GM18951 (cell line): ENCODE data around the gene SAP30BP.

Experiments used
- POLR2A ChIP-seq: IDR thresholded peaks from 4 replicates; pipeline ENCODE4 v1.6.1; 2011; ENCODE audit warnings: mild to moderate bottlenecking; ENCODE audit not compliant: insufficient read length, insufficient read depth; ENCODE audit errors: extremely low read depth
- in situ Hi-C: fragments of 300-500 bp; cut with MboI; formaldehyde crosslinking; loops from one replicate; pipeline ENCODE4 v1.12.0; 2022; ENCODE audit warnings: low sequenced_read_pairs, mixed read lengths, inconsistent platforms; ENCODE audit not compliant: unreplicated experiment

Gene SAP30BP

DNA sequence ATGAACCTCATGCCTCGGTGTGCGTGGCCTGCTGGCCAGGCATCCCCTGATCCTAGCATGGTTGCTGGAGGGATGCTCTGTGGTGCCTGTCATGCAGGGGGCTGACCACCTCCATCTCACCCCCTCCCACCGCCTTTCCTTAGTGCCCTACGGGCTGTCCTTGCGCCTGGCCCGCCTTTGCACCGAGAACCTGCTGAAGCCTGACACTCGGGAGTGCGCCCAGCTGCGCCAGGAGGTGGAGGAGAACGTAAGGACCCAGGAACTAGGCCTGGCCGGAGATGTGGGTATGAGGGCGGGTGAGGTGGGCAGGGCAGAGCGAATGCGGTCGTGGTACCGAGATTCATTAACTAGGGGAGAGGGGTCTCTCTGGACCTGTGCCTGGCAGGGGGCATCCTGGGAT is 73.1 kb downstream of the SAP30BP start:
- TF ChIP-seq POLR2A: no peak
- in situ Hi-C loops: loop anchor here (10.0 kb wide), 2 partner anchors 55 to 125 kb away; no protein-coding TSS in a partner anchor

DNA sequence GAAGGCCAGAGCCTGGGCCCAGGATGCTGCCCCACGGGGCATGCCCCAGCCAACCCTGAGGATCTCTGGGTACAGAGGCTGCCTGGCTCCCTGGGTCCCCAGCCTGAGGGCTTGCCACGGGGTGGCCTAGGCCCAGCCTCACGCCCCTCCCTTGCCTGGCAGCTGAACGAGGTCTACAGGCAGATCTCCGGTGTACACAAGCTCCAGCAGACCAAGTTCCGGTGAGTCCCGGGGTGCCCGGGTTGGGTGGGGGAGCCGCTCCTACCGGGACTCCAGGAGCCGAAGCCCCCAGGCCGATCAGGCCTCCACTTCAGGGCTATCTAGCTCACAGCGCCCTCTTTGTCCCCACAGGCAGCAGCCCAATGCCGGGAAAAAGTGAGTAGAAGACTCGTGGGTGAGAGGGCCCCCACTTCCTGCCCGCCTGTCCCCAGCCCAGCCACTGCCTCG is 73.5 kb downstream of the SAP30BP start:
- TF ChIP-seq POLR2A: no peak
- in situ Hi-C loops: loop anchor here (10.0 kb wide), 2 partner anchors 56 to 126 kb away; no protein-coding TSS in a partner anchor

DNA sequence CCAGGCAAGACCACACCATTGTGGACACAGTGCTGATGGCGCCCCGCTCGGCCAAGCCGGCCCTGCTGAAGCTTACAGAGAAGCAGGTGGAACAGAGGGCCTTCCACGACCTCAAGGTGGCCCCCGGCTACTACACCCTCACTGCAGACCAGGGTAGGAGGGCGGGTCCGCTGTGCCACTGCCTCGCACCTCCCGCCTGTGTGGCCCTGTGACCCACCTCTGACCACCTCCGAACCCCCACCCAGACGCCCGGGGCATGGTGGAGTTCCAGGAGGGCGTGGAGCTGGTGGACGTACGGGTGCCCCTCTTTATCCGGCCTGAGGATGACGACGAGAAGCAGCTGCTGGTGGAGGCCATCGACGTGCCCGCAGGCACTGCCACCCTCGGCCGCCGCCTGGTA is 75.2 kb downstream of the SAP30BP start:
- in situ Hi-C loops: loop anchor here (10.0 kb wide), 2 partner anchors 58 to 128 kb away; no protein-coding TSS in a partner anchor
- TF ChIP-seq POLR2A: no peak

DNA sequence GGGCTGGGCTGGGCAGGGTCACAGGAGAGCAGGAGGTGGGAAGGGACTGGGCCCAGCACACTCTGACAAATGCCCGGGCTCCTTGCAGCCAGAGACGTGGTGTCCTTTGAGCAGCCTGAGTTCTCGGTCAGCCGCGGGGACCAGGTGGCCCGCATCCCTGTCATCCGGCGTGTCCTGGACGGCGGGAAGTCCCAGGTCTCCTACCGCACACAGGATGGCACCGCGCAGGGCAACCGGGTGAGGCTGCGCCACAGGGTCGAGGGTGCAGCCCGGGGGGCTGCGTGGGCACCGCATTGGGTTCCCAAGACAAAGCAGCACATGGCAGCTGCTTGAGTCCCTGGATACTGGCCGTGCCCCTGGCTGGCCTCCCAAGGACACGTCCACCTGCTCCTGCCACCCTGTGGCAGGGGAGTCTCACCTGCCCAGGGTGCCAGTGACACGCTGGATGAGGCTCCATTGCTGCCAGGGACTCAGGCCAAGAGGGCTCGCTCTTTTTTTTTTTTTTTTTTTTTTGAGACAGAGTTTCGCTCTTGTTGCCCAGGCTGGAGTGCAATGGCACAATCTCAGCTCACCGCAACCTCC is 76.6 kb downstream of the SAP30BP start:
- in situ Hi-C loops: loop anchor here (10.0 kb wide), 2 partner anchors 59 to 129 kb away; no protein-coding TSS in a partner anchor
- TF ChIP-seq POLR2A: no peak

DNA sequence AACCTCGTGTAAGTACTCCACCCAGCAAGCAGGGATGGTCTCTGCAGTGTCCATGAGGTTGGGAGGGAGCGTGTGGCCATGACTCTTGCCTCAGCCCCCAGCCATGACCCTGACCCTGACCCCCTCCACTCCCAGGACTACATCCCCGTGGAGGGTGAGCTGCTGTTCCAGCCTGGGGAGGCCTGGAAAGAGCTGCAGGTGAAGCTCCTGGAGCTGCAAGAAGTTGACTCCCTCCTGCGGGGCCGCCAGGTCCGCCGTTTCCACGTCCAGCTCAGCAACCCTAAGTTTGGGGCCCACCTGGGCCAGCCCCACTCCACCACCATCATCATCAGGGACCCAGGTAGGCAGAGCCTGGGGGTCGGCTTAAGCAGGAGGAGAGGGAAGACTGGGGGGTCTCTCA is 81.6 kb downstream of the SAP30BP start:
- no peak for TF ChIP-seq POLR2A
- in situ Hi-C loops: loop anchor here (10.0 kb wide), 2 partner anchors 64 to 134 kb away; no protein-coding TSS in a partner anchor

DNA sequence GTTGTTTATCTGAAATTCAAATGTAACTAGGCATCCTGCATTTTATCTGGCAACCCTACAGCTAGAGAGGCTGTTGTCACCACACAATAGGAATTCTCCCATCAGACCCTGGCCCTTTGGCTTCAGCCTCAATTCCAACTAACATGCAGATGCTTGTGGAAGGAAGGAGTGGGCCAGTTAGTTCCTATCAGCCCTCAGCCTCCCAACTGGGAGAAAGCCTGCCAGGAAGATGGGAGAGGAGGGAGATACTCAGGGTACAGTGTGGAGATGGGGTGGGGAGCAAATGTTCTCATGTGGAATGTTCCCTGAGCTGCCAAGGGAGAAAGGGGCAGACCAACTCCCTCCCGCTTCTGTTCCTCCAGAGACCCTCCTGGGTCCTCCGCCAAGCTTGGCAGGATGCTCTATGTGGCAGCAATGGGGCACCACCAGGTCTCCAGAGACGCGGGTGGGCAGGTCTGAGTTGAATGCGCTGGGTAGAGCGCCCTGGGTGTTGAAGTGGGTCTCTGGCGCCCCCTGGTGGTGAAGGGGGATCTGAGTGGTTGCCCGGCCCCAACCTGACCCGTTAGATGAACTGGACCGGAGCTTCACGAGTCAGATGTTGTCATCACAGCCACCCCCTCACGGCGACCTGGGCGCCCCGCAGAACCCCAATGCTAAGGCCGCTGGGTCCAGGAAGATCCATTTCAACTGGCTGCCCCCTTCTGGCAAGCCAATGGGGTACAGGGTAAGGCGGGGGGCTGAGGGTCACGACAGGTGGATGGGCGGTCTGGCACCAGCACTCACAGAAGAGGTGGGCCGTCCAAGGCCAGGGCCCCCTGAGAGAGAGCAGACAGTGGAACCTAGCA is 82.6 kb downstream of the SAP30BP start:
- in situ Hi-C loops: loop anchor here (10.0 kb wide), 2 partner anchors 65 to 135 kb away; no protein-coding TSS in a partner anchor
- TF ChIP-seq POLR2A: no peak

DNA sequence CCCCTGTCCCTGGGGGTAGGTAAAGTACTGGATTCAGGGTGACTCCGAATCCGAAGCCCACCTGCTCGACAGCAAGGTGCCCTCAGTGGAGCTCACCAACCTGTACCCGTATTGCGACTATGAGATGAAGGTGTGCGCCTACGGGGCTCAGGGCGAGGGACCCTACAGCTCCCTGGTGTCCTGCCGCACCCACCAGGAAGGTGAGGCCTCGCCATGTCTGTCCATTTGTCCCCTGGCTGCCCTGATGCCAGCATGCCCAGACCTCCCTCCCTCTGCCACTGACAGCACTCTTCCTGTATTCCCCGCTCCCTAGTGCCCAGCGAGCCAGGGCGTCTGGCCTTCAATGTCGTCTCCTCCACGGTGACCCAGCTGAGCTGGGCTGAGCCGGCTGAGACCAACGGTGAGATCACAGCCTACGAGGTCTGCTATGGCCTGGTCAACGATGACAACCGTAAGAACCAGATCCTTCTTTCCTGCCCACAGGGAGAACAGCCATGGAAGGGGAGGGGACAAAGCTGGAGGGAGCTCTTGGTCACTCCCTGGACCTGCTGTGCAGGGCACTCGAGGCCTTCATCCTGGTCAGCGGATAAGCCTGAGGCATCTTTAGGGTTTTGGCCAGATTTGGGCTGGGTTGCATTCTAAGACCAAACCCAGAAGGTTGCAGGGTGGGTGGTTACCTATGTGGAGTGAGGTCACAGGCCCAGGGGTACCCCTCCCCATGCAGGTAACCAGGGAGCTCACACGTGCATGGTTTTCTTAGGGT is 83.7 kb downstream of the SAP30BP start:
- in situ Hi-C loops: no loop called here
- TF ChIP-seq POLR2A: no peak

DNA sequence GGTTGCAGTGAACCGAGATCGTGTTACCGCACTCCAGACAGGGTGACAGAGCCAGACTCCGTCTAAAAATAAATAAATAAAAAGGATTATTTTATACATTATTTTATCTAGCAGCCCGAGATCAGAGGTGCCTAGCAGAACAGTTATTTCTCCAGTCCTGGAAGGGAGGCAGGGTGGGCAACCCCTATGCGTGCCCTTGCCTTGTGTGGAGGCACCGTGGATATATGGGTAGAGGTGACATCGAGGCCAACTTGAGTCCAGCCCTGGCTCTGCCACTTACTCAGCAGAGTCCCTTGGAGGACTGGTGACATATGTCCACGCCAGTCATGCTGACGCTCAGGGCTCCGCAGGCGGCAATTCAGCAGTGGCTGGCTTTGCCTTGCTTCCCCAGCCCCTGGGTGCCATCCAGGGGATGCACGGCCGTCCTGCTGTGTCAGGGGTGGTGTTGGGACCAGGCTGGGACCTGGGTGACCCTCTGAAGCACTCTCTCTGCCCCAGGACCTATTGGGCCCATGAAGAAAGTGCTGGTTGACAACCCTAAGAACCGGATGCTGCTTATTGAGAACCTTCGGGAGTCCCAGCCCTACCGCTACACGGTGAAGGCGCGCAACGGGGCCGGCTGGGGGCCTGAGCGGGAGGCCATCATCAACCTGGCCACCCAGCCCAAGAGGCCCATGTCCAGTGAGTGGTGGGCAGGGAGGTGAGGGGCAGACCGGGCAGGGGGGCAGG is 84.7 kb downstream of the SAP30BP start:
- TF ChIP-seq POLR2A: no peak
- in situ Hi-C loops: no loop called here

DNA sequence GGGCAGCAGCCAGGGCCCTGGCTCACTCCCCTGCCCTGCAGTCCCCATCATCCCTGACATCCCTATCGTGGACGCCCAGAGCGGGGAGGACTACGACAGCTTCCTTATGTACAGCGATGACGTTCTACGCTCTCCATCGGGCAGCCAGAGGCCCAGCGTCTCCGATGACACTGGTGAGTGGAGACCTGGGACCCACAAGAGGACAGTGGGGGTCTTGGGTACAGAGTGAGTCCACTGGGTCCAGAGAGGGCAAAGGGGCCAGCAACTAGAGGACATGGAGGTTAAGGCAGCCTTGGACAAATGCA is 85.2 kb downstream of the SAP30BP start:
- in situ Hi-C loops: no loop called here
- no peak for TF ChIP-seq POLR2A

DNA sequence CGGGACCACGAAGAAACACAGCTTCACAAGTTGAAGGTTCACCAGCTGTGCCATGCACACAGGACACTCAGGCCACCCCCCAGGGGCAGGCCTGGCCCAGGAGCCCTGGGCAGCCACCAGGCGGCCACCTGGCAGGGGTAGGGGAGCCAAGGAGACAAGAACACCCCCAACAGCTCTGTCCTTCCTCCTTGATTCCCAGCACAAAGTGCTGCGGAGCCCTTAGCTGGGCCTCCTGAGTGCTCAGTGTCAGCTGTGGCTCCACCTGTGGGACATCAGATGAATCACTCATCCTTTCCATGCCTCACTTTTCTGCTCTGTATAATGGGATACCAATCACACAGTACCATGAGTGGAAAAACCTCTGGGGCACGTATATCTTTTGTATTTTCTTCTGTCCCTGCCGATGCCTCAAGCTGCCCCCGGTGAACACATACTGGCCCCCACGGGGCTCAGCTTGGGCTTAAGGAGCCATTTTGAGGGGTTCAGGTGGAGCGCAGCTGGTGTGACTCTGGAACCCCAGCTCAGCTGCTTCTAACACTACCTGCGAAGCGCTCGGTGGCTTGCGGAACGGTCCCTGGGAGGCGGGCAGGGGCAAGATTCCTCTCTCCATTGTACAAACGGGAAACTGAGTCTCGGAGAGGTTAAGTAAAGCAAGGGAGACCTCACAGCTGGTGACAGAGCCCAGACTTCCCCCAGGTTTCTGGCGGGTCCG is 85.8 kb downstream of the SAP30BP start:
- no peak for TF ChIP-seq POLR2A
- in situ Hi-C loops: no loop called here

DNA sequence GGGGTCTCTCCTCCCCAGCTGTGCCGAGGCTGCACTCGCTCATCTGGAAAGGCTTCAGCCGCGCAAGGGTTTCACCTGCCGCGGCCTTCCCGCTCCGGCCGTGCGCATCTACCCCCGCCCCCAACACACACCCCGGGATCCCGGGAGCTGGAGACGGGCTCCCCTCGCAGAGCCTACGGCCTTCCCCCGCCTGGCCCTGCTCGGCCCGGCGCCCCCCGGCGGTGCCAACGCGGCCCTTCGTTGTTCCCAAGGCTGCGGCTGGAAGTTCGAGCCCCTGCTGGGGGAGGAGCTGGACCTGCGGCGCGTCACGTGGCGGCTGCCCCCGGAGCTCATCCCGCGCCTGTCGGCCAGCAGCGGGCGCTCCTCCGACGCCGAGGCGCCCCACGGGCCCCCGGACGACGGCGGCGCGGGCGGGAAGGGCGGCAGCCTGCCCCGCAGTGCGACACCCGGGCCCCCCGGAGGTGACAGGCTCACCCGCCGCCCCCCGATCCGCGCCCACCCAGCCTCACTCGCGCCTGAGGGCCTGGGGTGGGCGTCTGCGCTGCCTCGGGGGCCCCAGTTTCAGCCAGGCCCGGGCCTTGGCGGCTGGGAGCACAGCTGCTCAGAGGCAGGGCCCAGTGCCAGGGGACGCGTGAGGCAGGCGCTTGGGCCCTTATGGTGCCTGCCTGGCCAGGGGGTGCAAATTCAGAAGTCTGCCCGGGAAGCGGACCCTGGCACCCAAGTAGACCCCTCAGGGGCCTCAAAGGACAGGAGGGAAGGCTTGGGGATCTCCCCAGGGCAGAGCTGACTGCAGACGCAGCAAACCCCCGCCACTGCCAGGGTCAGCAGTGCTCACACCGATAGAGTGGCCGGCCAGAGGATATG is 86.6 kb downstream of the SAP30BP start:
- peak; percentile 37 for TF ChIP-seq POLR2A
- in situ Hi-C loops: no loop called here
